Germinal center (tissue), 1 donor: ENCODE results near the gene WDR46.

Experiments used
- DNase-seq: peaks from one replicate; pipeline ENCODE4 v3.0.0; 2012; ENCODE audit warnings: mixed read lengths, low spot score

WDR46 gene, protein sequence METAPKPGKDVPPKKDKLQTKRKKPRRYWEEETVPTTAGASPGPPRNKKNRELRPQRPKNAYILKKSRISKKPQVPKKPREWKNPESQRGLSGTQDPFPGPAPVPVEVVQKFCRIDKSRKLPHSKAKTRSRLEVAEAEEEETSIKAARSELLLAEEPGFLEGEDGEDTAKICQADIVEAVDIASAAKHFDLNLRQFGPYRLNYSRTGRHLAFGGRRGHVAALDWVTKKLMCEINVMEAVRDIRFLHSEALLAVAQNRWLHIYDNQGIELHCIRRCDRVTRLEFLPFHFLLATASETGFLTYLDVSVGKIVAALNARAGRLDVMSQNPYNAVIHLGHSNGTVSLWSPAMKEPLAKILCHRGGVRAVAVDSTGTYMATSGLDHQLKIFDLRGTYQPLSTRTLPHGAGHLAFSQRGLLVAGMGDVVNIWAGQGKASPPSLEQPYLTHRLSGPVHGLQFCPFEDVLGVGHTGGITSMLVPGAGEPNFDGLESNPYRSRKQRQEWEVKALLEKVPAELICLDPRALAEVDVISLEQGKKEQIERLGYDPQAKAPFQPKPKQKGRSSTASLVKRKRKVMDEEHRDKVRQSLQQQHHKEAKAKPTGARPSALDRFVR

DNA sequence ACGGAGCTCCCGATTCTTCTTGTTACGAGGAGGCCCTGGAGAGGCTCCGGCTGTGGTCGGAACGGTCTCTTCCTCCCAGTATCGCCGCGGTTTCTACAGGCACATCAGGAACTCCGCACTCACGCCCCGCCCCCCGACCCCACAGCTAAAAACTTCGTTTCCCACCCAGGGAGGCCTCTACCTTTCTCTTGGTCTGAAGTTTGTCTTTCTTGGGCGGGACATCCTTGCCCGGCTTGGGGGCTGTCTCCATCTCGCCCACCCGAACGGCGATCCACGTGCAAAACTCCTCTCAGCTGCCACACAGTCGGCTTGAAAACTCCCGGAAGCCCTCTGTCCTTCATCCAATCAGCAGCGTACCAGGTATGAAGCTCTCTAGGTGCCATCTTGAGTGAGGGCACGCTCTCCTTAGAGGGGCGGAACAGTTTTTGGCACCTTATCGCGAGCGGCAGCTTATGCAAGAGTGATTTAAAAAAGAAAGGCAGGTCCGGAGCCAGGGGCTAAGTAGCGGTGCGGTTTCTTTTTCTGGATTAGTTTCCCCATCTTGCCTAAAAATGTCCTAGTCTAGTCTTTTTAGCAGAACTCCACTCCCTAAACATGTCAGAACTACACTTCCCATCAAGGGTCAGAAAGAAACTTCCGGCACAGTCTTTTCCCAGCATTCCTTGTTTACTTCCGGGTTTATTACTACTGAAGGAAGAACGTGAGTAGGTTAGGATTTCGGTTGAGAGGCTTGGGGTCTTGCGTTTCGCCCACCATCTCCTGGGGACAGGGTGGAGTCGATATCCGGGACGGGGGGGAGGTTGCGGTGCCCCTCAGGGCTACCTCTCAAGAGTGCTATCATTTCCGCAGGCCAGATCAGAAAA, at the start of gene WDR46, which contains the start of gene PFDN6:
WDR46 (minus strand) TSS at position 319 of the 863 bp plus-strand sequence; CDS start at position 250, 69 bp downstream.
PFDN6 (plus strand) TSS at position 681 of the 863 bp plus-strand sequence. CDS start 256 bp downstream, outside the sequence.
- peak; percentile 92 for DNase-seq

DNA sequence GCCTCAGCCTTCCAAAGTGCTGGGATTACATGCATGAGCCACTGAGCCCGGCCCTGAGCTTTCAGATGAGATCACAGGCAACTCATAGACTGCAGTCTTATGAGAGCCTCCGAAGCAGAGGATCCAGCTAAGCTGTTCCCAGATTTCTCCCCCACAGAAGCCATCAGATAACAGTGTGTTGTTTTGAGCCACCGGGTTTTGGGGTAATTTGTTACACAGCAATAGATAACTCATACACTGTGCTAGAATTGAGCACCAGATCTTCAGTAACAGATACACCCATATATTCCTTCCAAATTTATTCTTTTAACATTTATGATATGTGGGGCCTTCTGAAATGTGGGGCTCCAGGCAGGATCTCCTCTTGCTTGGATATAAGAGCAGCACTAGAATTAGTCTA, 47.5 kb upstream of the WDR46 start:
- no peak for DNase-seq

DNA sequence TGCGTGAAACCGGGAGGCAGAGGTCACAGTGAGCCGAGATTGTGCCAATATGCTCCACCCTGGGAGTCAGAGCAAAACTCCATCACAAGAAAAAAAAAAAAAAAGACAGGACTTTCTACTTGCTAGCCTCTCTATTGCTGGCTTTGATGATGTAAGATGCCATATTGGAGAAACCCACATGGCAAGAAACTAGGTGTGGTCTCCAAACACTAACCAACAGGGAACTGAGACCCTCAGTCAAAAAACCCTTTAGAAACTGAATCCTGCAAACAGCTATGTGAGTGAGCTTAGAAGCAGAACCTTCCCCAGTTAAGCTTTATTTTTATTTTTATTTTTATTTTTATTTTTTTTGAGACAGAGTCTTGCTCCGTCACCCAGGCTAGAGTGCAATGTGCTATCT, 46.9 kb upstream of the WDR46 start:
- no peak for DNase-seq

DNA sequence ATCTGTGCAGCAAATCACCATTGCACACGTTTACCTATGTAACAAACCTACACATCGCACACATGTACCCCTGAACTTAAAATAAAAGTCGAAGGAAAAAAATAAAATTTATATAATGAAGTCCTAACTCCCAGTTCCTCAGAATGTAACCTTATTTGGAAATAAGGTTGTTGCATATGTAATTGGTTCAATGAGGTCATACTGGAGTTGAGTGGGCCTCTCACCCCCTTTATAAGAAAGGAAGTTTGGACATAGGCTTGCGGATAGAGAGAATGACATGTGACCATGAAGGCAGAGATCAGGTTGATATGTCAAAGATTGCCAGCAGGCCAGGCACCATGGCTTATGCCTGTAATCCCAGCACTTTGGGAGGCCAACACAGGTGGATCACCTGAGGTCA, 44.6 kb upstream of the WDR46 start:
- no peak for DNase-seq

DNA sequence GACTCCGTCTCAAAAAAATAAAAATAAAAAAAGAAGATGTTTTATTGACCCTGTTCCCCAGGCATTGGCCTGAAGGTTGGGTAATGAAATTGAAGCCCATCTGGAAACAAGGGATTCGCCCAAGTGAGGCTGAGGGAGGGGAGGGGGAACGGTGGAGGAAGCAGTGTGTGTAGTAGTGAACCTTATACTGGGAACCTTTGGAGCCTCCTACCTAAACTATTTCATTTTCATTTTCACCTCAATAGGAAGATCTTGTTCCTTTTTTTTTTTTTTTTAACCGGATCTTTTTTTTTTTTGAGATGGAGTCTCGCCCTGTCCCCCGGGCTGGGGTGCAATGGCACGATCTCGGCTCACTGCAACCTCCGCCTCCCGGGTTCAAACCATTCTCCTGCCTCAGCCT, 41.7 kb upstream of the WDR46 start:
- DNase-seq = no peak

DNA sequence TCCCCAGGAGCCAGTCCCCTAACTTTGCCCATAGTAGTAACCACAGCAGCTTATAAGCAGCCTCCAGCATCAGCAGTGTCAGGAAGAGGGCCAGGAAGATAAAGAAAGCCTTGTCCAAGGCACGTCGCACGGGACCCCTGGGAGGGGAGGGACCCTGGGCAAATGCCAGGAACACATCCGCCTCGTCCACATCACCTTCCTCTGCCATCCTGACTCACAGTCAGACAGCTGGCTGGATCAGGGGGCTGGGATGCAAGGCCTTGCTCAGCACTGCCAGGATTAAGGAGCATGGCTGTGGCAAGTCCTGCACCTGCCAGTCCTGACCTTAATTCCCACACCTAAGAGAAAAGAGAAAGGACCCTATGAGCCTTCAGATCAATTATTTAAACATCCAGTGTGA, 40.0 kb upstream of the WDR46 start:
- no peak for DNase-seq

DNA sequence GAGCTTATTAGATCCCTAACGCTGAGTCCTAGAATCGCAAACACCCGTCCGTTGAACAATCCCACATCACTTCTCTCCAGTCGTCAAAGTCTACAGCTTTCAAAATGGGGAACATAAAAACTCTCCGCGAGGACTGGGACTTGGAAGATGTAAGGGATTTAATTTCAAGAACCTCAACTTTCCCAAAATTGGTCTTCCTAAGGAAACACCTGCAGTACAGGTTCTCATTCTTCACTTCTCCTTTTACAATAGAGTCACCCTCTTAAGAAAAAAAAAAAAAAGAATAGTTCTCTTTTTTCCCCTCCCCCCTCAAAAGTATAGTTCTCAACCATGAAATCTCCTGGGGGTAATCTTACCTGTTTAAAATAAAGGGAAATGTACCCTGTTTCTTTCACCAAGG, 35.1 kb upstream of the WDR46 start:
- DNase-seq = peak; percentile 73

DNA sequence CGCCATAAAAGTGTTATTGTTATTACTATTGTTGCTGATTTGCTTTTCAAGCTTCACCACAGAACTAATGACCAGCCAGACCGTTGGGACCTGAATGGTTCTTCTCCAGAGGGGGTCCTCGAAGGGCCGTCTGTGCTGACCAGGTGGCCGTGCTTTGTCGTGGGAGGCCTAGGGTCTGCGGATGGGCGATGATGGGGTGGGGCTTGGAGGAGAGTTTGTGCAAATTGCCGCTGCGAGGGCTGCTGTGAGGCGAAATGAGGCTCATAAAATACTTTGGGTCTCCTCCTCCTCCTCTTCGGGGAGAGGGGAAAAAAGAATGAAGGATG, 34.5 kb upstream of the WDR46 start:
- no peak for DNase-seq

DNA sequence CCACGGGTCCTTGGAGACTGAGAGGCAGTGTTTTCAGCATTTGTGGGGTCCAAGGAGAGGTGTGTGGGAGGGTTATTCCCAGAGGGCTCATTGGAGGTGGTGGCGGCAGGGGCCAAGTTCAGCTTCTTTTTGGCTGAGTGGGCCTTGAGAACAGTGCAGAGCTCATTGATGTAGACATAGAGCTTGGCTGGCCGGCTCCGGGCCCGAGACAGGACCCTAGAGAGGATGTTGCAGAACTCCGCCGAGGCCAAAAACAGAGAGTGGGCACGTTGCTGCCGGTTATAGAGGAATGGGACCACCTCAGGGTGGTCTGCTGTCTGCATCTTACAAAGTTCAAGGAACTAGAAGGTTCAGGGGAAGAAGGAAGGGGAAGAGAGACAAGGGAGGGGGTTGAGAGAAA, 32.2 kb upstream of the WDR46 start:
- DNase-seq = no peak

DNA sequence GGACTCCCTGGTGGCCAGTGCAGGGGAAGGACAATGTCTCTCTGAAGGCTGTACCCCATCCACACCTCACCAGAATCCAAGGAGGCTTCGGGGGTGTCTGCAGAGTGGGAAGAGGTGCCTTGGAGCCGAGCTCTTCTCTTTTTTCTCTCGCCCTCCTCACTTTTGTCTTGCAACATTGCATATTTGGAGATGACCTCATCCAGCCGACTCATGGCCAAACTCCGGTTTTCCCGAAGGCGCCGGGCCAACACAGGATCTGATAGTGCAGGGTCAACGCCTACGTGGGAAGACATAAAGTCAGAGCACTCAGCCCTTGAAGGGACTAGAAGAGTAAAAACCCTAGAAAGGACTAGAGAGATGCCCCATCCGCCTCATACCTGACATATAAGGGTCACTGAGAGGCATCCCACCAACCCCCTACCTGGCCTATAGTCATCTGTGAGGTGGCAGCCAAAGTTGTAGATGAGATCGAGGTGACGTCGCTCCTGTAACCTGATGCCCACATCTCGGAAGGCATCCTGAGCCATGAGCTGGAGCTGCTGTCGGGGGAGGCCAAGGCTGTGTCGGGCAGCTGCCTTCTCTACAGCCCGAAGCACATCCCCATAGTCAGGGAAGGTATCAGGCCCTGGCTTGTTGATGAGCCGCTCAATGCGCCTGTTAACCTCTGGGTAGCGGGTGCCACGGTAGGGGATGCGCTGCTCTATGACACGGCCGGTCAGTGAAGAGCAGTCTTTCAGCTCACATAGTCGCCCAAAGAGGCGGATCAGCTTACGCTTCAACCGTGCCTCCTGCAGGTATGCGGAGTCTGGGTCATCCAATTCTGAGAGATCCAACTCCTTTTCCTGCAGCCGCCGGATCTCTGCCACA, 31.5 kb upstream of the WDR46 start:
- DNase-seq = no peak

DNA sequence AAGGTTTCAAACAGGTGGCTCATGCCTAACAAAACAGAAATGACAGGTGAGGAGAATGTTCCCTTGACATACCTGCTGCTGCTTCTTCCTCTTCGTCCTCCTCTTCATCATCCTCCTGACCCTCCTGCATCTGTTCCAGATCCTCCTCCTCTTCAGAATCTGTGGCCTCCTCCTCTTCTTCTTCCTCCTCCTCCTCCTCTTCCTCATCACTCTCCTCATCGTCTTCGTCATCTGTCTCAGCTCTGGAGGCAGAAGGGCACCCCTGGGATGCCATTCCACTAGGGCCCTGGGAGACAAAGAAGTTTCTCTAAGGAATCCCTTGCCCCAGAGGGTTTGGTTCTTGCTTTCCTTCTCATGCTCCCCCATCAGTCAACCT, 30.9 kb upstream of the WDR46 start:
- no peak for DNase-seq

DNA sequence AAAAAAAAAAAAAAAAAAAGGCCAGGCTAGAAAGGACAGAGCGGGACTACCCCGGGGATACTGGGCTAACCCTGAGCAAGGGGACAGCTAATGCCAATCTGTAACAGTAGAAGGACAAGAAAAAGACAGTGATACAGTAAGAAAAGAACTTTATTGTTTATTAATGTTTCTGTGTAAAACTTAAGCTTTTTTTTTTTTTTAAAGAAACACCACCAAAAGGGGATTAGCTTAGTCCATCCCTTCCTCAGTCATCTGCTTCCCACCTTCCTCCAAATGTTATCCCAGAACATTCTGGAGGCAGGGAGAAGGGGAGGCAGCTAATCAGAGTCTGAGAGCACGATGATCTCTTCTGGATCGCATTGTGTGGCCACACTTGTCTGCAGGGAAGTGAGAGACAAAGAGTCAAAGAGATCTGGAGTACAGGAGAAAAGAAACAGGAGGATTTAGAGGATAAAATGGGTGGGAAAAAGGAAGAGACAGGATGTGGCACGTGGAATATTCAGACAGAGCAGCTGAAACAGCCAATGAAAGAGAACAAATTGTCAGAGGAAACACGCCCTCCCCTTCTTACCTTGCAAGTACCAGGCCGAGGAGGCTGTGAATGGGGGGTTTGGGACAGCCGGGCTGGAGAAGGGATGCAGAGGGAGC, 29.5 kb upstream of the WDR46 start:
- no peak for DNase-seq

DNA sequence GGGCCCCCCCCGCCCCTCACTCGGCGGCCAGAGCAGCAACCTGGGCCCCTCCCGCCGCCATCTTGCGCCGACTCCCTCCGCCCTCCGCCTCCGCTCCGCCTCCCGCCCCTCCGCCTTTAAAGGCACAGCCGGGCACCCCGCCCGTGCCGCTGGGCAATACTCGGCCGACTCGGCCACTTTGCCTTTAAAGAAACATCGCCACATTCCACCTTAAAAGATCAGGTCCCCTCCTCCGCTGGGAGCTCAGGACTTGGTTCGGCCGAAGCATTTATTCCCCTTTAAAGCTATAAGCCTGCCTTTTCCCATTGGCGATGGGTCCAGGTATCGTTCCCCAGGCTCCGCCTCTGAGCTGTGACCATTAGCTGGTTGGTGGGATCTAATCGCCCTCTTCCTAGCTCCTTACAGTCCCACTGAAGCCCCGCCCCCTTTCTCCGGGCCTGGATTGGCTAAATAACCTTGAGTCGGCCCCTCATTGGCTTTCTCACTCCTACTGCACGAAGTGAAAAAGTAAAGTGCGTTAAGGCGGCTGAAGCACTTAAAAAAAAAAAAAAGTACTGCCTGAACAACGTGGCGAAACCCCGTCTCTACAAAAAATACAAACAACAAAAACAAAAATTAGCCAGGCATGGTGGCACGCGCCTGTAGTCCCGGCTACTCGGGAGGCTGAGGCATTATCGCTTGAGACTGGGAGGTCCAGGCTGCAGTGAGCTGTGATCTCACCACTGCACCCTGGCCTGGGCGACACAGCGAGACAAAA, 28.8 kb upstream of the WDR46 start, which contains the start of gene ZBTB22:
ZBTB22 (minus strand) TSS at position 76 of the 757 bp plus-strand sequence. CDS start 828 bp downstream, outside the sequence.
- peak; percentile 91 for DNase-seq

DNA sequence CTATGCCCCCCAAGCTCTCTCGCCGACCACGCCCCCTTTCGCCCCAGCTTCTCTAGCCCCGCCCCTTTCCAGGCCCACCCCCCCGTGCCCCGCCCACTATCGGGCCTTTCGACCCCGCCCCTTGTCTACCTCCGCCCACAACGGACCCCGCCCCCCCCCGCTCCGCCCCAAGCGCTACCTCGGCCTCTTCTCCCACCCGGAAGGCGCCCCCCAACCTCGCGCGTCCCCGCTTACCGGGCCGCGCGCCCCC, 28.3 kb upstream of the WDR46 start:
- peak; percentile 84 for DNase-seq

DNA sequence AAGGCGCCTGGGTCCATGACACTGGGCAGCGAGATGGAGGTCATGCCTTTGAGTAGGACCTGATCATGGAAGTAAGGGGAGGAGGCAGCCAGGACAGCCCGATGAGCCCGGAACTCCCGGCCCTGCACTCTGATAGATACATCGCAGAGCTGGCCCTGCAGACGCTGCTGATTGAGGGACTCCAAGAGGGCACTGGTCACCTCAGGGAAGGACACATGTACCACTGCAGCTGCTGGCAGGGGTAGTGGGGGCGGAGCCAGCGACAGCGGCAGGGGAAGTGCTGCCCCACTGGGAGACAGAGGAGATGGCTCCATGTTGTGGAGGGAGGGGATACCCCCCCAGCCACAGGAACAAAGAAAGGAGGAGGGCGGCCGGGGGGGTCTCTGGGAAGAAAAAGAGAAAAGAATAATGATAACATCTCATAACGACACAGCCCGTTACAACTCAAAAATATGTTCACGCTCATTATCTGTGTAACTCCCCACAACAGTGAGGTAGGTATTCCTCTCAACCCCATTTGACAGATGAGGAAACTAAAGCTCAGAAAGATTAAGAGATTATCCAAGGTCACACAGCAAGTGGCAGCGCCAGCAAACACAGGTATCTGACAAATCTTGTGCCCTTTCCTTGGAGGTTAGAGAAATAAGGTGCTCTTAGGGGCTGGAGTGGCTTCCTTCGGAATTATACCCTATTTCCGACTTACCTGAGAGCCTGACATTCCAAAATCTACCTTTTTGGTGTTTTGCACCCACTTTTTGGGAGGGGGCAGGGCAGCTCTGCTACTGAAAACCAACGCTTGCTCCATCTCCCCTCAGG, 27.8 kb upstream of the WDR46 start:
- no peak for DNase-seq

DNA sequence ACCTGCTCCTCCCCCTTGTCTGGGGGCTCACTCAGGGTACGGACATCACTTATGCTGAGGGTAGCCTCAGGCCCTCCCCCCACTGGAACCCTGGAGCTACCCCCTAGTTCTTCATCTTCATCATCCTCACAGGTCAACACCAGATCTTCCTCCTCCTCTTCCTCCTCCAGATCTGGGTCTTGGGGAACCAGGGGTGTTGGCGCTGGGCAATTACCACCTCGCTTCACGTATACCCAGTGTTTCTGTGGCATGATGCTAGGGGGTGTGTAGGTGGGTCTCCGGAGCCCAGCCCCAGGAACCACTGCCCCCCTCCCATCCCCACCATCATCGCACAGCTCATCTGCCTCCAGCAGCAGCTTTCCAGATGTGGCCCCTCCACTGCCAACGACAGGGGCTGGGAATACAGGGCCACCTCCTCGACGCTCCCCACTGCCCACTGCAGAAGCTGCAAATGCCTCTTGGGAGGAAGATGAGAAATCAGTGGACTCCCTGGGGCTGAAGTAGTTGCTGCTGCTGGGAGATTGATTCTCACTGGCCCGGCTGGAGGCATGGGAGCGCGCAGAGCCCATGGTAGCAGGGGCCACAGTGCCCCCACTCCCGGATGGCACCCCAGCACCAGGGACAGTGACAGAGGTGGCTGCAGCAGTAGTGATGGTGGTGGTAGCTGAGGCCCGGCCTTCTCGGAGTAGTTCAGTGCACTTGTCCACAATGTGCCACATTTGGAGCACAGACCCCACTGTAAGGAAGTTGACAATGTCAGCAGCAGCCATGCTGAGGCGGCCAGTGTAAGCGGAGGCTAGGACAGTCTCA, 27.0 kb upstream of the WDR46 start:
- DNase-seq = no peak

DNA sequence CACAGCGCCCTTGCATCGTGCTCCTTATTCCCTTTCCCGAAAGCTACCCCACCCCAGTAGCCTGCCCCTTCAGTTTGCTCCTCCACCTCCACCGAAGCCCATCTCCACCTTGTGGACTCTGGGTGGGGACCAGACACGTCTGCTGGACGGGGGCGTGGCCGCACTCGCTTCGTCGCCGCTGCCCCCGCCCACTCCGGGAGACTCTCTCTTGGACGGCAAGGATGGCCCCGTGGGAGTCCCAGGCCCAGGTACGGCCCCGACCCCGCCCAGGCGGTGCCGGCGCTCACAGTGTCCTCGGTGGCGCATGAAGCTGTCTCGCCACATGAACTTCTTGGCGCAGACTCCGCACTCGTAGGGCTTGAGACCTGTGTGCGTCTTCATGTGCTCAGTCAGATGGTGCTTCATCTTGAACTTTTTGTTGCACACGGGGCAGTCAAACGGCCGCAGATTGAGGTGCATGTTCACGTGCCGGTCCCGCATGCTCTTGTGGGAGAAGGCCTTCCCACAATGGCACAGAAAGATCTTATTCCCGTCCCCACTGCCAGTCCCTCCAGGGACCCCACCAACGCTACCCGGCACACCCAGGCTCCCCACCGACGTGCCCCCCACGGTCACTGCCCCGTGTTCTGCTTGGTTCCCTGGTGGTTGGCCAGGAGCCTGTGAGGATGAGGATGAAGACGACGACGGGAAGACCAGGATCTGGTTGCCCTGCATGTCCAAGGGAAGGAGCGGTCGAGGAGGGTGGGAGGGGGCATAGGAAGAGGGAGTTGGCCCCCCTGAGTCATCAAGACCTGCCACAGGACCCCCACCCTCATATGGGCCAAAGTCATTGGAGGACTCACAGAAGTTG, 26.1 kb upstream of the WDR46 start:
- DNase-seq = no peak

DNA sequence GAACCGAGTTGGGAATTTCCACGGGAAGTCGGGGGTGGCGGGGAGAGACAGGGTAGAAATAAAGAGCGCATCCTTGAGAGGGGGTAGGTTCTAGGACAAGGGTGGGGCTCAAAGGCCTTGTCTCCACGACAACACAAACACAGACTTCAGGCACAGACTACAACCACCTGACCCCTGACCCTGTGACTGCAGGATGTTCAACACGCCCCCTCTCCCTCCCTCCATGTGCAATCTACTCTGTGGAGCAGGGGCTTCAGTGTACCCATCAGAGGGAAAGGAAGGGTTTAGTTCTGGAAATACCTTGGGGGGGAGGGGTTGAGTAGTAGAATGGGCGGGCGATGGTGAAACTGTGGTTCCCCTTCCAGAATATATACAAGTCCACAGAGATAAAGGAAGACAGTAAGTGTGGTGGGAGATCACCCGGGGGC, 25.5 kb upstream of the WDR46 start:
- DNase-seq = peak; percentile 53
